ENCODE data around the gene SPATA18.
"Not testable (repeated sequence)": the region's sequence is repeated elsewhere in the genome, so short reads cannot be mapped to it uniquely, and the experiment has no call there.

The SPATA18 gene

DNA sequence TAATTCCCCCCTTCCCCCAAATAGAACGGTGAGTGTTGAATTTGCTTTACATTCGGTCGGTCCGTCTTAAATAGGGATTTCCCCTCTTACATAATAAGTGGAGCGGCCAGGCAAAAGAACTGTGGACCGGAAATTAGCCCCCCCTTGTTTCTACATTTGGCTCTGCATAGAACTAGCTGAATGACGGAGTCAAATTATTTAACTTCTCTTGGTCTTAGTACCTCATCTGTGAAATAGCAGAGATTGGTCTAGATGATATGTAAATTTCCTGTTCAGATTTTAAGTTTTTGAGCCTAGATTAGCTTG lies 1.3 kb downstream of the SPATA18 start:
- DNase-seq: no peak

DNA sequence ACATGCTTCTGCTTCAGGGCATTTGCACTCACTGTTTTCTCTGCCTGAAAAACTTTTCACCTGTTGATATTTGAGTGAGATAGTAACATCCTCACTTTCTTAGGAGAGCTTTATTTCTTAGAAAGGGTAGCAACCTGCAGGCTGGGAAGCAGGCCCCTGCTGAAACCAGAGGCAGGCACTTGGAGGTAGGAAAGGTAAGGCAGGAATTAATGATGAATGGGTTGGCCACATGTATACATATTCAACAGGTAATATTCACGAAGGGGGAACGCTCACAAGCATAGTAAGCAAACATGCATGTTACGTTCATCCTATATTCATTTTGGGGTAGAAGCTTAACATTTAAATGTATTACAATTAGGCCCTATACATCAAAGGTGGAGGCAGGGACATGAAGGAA lies 3.1 kb downstream of the SPATA18 start:
- DNase-seq: no peak

GRCh38 chr4:52057196-52057595 lies 6.1 kb downstream of the SPATA18 start:
- no peak for DNase-seq

DNA sequence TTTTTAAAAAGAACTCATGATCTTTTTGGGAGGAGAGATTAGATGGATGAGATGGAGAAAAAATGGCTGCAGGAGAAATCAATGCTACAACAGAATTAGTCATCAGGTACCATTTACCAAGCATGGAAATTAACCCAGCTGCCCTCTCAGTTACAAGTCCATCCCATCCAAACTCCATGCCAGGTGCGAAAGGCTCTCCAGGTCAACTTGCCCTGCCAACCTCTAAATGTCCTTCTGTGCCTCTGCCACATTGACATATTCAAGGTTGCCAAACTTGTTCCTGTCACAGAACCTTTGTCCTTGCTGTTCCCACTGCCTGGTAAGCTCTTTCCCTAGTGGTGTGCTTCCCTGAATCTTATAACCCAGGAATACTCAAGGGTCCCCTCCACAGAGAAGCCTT lies 7.2 kb downstream of the SPATA18 start:
- no peak for DNase-seq

- no peak for DNase-seq
These were observed 8.3 kb downstream of the SPATA18 start for GRCh38 chr4:52059372-52059771.

DNA sequence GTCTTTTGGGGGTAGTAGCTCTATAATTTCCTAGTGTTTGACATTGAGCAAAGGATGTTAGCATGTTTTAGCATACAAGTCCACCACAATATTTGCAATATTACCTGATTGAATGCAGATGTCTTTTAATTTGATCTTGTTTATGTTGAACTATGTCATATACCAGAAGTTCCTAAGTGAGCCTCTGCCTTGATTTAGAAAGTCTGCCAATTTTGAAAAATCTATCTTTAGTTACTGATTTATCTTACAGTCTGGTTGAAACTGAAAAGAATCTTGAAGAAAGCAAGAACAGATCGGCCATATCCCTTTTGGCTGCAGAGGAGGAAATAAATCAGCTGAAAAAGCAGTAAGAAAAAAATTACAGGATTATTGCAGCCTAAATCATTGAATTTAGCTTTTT lies 18.5 kb downstream of the SPATA18 start:
- DNase-seq: no peak

- no peak for DNase-seq
These were observed 20.9 kb downstream of the SPATA18 start for GRCh38 chr4:52071791-52072546.

DNA sequence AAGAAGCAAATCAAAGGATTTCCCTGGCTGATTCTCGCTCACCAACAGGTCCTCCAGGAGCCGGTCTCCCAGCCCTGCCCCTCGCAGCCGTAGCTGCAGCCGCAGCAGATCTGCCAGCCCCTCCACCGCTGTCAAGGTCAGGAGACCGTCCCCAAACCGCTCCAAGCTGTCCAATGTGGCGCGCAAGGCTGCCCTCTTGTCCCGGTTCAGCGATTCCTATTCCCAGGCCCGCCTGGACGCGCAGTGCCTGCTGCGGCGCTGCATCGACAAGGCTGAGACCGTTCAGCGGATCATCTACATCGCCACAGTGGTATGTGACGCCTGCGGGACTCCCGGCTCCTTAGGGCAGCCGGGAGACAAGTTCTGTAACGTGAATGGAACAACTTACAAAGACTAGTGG lies 25.6 kb downstream of the SPATA18 start:
- DNase-seq: no peak

- no peak for DNase-seq
These were observed 28.6 kb downstream of the SPATA18 start for GRCh38 chr4:52079659-52080058.

DNA sequence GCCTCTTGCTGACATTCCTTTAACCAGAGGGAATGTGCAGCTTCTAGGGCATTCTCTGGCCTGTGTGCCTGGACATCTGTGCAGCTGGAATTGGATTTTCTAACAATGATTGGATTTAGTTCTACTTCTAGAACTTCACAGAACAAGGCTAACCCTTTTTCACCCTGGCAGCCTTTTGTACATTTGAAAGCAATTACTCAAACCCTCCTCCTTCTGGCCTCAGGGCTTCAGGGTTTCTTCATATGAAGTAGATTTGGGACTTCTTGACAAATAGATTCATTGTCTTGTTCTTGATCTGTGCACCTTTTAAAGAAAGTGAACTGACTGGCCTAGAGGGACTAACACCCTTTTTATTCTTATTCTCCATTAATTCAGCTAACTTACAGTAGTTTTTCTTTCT lies 30.1 kb downstream of the SPATA18 start:
- no peak for DNase-seq

DNA sequence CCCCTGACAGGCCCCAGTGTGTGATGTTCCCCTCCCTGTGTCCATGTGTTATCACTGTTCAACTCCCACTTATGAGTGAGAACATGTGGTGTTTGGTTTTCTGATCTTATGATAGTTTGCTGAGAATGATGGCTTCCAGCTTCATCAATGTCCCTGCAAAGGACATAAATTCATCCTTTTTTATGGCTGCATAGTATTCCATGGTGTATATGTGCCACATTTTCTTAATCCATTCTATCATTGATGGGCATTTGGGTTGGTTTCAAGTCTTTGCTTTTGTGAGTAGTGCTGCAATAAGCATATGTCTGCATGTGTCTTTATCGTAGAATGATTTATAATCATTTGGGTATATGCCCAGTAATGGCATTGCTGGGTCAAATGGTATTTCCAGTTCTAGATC lies 35.3 kb downstream of the SPATA18 start:
- DNase-seq: not testable (repeated sequence)

DNA sequence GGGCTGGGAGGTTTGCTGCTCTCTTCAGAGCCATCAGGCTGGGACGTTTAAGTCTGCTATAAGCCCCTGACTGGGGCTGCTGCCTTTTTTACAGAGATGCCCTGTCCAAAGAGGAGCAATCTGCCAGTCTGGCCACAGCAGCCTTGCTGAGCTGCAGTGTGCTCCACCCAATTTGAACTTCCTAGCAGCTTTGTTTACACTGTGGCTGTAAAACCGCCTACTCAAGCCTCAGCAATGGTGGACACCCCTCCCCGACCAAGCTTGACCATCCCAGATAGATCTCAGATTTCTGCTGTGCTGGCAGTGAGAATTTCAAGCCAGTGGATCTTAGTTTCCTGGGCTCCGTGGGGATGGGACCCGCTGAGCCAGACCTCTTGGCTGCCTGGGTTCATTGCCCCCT lies 40.7 kb downstream of the SPATA18 start:
- no peak for DNase-seq

DNA sequence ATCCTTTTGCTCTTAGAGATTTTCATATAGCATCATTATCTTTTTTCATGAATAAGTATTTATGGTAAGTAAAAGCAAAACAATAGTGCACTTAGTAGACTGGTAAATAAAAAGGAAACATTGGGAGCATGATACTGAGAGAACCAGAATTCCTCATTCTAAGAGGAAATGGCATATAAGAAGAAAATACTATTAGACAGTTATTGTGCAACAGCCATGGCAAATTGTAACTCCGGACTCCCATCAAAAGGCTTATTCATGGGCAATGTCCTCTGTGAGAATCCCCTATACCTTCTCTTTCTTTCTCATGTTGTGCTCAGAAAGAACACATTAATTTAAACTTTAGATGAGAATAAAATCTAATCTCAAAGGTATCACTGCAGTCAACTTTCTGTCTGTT lies 42.4 kb downstream of the SPATA18 start:
- no peak for DNase-seq

GRCh38 chr4:52094376-52095145 lies 43.5 kb downstream of the SPATA18 start:
- no peak for DNase-seq

GRCh38 chr4:52095374-52095773 lies 44.3 kb downstream of the SPATA18 start:
- DNase-seq: no peak

DNA sequence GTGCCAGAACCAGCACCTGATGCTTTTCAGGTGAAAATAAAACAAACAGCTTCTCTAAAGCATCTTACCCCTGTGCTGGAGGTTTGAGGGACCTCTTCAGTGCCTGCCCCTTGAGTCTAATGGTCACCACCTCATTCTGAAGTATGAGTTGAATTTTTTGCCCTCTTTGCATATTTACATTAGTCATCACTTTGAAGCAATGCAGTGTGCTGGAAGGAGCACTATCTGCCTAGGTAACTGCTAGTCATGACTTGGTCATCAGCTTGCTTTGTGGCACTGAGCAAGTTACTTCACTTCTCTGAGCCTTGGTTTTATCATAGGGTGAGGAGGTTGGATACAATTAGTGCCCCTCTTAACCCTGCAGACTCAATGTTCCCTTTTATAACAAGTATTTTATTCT lies 44.9 kb downstream of the SPATA18 start:
- no peak for DNase-seq

GRCh38 chr4:52098618-52099017 lies 47.5 kb downstream of the SPATA18 start:
- DNase-seq: no peak

- no peak for DNase-seq
These were observed 48.9 kb downstream of the SPATA18 start for GRCh38 chr4:52099860-52100461.

DNA sequence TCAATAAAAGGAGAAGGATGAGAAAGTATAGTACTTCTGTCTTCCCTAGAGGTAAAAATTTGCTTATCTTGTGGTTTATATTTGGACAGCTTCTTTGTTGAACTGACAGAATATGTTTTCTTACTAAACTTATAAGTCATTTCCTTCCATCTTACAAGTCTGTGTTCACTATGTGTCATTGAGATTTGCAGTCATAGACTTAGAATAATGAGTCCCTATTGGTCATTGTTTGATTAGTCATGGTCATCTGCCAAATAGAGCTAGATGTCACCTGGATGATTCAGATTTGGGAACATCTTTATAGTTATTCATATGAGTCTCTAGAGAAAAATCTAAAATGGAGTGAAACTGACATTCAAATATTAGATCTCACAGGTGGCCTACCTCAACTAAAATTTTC lies 51.5 kb downstream of the SPATA18 start:
- no peak for DNase-seq

- DNase-seq: no peak
These were observed 52.2 kb downstream of the SPATA18 start for GRCh38 chr4:52103319-52103718.

GRCh38 chr4:52105276-52105675 lies 54.2 kb downstream of the SPATA18 start:
- DNase-seq: no peak

DNA sequence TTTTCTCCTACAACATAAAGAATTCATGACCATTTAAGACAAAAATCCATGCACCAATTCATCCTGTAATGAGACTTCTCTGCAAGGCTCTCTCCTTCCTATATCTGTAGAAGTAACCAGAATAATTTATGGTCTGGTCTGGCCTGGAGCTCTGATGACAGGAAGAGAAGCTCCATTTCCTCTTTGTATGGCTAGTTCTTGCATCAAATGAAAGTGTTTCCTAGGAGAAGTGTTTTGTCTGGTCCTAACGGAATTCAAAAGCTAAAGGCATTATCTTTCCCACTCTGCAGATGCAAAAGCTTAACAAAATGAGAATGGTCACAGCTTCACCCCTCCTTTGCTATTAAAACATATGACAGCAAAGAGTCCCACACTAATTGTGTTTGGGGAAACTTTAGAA lies 55.1 kb downstream of the SPATA18 start:
- DNase-seq: no peak

GRCh38 chr4:52106660-52107059 lies 55.6 kb downstream of the SPATA18 start:
- no peak for DNase-seq

DNA sequence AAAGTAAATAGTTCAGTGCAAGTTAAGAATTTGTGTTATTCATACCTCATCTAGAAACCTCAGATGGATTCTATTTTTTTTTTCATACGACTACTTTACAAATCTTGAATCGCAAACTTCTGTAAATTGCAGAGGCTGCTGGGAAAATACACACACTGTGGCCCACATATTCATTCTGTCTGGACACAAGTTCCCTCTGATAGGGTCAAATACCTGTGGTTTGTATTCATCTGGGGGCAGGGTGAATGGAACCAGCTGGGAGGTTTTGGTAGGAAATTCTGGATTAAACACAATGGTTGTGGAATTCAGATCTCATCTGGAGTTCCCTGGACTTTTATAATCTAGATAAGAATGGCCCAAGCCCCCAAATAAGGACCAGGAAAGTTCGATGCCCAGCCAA lies 56.2 kb downstream of the SPATA18 start:
- no peak for DNase-seq
